GM12891 (cell line): ENCODE data around the gene THBS1.

ENCODE experiments used
- PAX5 ChIP-seq: IDR thresholded peaks from 2 replicates; pipeline ENCODE4 v1.6.1; 2011; ENCODE audit warnings: low read length, moderate library complexity, mild to moderate bottlenecking; ENCODE audit not compliant: insufficient read depth, severe bottlenecking
- POLR2A ChIP-seq: IDR thresholded peaks from 2 replicates; pipeline ENCODE4 v1.6.1; 2011; ENCODE audit warnings: low read depth, low read length, control low read depth
- POLR2AphosphoS5 ChIP-seq: IDR thresholded peaks from 2 replicates; pipeline ENCODE4 v1.6.1; 2011; ENCODE audit warnings: low read depth, low read length, control low read depth
- POU2F2 ChIP-seq: IDR thresholded peaks from 2 replicates; pipeline ENCODE4 v1.6.1; 2011; ENCODE audit warnings: low read depth, mild to moderate bottlenecking, control low read depth, low read length, moderate library complexity
- SPI1 ChIP-seq: IDR thresholded peaks from 2 replicates; pipeline ENCODE4 v1.6.1; 2011; ENCODE audit warnings: low read depth, low read length, control low read depth
- TAF1 ChIP-seq: IDR thresholded peaks from 2 replicates; pipeline ENCODE4 v1.6.1; 2011; ENCODE audit warnings: low read depth, low read length, control low read depth

DNA sequence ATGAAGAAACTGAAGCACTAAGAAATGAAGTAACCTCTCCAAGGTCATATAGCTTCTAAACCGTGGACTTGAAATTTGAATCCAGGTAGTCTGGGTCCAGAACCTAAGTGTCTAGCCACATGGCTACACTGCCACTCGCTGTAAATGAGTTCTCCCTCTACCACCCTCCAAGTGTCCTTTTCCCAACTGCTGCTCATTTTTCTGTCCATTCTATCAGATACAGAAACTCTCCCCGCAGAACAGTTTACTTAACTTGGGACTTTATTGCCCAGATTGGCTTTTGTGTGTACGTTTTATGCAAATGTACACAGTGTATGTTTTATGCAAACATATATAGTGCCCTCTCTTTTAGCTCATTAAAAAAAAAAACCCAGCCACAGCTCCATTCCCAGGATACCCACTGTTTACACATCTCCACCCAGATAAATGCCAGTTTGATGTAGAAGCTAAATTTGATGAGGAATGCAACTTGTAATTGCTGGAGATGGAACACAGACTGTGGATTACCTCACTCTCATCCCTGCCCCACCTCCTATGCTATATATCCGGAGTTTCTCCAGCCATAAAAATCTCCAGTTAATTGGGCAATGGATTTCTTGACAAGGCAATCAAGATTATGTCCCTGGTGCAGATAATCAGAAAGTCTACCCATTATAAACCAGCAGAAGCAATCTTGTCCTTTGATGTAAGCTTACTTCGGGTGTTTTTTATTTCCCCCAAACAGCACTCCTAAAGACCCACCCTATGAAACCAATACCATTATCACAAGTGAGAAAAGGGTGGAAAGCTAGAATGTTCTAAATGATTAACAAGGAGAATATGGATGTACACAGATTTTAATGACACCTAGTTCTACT, 42.0 kb downstream of the THBS1 start:
- no peak for TF ChIP-seq TAF1
- no peak for TF ChIP-seq POLR2A
- no peak for TF ChIP-seq POU2F2
- no peak for TF ChIP-seq POLR2AphosphoS5
- TF ChIP-seq SPI1: no peak
- no peak for TF ChIP-seq PAX5
